Measurements from ENCODE around the gene REP15.
"Not testable (repeated sequence)": the region's sequence is repeated elsewhere in the genome, so short reads cannot be mapped to it uniquely, and the experiment has no call there.

Gene REP15

DNA sequence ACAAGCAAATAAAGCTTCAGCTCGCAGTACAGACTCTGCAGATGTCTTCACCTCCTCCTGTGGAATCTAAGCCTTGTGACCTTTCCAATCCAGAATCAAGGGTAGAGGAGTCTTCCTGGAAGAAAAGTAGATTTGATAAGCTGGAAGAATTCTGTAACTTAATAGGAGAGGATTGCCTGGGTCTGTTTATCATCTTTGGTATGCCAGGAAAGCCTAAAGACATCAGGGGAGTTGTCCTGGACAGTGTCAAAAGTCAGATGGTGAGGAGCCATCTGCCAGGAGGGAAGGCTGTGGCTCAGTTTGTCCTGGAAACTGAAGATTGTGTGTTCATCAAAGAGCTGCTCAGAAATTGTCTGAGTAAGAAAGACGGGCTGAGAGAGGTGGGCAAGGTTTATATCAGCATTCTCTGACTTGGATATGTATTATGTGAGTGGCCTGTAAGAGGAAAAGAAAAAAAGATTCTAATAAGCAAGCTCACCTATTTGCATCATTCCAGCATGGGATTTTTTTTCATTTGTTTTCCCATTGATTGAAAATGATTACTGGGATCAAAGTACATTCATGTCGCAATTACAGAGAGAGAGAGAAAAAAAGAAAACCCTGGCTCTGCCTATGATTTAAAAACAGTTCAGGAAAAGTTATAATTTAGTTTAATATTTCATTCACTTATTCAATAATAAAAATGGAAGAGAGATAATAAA, 767 bp downstream of the REP15 start:
- DNase-seq = no peak

DNA sequence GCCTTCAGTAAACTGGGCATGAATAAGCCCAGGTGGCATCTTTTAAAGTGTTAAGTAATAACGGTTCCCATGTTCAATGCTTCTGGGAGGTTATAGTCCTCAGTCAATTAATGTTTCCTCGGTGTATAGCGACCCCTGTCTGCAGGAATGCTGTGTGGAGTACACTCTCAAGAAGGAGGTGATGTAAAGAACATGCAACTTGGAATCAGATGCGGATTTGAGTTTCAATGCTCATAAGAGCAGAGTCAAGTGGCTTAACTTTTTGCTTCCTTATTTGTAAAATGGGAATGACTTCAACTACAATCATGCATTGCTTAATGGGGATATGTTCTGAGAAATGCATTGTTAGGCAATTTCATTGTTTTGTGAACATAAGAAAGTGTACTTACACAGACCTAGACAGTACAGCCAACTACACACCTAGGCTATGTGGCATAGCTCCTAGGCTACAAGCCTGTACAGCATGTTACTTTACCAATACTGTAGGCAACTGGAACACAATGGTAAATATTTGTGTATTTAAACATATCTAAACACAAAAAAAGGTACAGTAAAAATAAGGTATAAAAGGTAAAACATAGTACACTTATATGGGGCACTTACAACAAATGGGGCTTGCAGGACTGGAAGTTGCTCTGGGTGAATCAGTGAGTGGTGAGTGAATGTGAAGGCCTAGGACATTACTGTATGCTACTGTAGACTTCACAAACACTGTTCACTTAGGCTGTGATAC, 7.6 kb downstream of the REP15 start:
- peak in 30 of 51 donors; percentile 1 to 65 (median 21) for DNase-seq

GRCh38 chr12:27705263-27705662, 9.0 kb downstream of the REP15 start:
- no peak for DNase-seq

DNA sequence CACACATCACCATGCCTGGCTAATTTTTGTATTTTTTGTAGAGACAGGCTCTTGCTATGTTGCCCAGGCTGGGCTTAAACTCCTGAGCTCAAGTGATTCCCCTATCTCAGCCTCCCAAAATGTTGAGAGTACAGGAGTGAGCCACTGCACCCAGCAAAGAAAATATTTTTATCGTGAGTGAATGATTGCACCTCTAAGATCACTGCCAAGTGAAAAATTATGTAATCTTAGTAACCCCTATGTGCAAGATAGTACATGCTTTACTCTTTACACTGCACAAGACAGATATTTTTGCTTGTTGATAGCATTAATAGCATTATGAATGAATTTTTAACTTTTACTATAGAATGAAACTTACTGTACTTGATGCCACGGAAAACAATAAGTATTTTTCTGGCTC, 11.0 kb downstream of the REP15 start:
- DNase-seq = no peak

GRCh38 chr12:27709212-27709931, 13.1 kb downstream of the REP15 start:
- no peak for DNase-seq

DNA sequence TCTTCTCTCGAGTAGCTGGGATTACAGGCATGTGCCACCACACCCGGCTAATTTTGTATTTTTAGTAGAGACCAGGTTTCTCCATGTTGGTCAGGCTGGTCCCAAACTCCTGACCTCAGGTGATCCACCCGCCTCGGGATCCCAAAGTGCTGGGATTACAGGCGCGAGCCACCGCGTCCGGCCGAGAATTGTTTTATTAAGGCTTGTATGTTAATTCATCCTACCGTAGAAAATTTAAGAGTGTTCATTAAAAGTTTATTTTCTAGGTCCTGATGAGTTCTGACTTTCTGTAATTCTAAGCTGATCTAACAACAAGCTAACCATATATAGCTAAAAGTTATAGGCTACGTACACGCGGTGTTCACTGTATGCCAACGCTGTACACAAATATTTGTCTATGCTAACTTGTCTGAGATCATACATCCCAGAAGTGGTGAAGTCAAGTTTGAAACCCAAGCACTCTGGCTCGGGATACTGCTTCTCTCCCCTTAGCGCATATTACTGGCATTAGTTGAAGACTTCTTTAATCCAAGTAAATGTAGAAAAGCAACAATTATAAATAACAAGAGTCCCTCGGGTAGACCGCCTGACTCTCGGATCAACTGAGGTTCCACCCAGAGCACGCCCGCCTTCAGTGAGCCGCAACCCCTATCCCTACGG, 13.8 kb downstream of the REP15 start:
- DNase-seq = peak in 3 of 51 donors; percentile 39 to 57 (median 46)

- DNase-seq = peak; percentile 59 to 95 (median 84)
Observed at GRCh38 chr12:27710592-27711316, 14.5 kb downstream of the REP15 start, which contains the start of gene MRPS35. MRPS35 (plus strand) TSS chr12:27710832; CDS start chr12:27710844, 12 bp downstream.

GRCh38 chr12:27711317-27711682, 15.1 kb downstream of the REP15 start:
- DNase-seq = peak in 2 of 51 donors; percentile 39 to 43

- DNase-seq = no peak
Observed at GRCh38 chr12:27711967-27712366, 15.7 kb downstream of the REP15 start.

DNA sequence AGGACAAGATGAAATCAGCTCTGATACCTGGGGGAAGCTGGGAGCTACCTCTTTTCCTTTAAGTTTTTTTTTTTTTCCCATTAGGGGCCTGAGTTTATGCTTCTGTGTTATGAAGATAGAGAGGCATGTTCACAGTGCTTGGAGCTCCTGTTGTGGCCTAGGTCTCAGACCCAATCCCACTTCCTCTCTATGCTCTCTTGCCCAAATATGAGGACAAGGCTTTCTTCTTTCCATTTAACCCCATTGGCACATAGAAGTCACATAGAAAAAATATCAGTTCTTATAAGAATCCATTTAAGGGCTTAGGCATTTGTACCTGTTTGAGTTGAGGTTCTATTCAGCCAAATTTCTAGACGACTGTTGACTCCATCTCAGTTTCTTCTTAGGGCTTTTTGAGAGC, 27.0 kb downstream of the REP15 start:
- DNase-seq = no peak

DNA sequence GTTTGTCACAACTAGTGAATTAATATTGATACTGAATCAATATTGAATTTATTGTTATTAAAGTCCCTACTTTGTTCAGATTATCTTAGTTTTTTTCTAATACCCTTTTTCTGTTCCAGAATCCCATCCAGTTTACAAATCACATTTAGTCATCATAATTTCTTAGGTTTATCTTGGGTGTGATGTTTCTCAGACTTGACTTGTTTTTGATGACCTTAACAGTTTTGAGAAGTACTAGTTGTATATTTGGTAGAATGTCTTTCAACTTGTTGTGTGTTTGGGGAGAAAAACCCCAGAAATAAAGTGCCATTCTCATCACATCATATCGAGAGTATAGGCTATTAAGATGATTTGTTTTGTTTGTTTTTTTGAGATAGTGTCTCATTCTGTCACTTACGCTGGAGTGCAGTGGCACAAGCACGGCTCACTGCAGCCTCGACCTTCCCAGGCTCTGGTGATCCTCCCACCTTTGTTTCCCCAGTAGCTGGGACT, 33.9 kb downstream of the REP15 start:
- no peak for DNase-seq

GRCh38 chr12:27732281-27732680, 36.0 kb downstream of the REP15 start:
- no peak for DNase-seq

DNA sequence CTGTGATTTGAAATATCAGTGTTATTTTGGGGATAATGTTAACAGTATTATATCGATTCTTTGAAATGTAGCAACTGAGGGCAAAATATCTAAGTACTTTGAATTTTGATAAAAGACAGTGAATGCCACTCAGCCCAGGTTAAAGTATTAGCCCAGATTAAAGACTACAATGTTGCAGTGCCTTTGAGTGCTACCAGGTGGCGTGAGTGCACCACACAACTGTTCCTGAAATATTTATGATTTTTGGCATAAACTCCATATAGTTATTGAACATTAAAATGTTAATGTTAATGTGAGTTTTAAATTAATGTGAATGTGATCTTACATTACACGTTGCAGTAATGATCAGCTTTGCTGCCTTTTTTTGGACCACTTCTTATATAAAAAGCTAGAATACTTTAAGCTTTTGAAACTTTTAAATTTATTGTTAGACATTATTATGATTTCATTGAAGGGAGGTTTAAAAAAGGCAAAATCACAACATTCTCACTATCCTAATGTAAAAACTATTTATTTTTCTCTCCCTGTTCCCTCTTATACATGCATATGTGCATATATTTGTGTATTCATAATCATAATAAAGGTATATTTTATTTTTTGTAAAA, 36.9 kb downstream of the REP15 start:
- DNase-seq = peak in 4 of 51 donors; percentile 7 to 29 (median 16)

DNA sequence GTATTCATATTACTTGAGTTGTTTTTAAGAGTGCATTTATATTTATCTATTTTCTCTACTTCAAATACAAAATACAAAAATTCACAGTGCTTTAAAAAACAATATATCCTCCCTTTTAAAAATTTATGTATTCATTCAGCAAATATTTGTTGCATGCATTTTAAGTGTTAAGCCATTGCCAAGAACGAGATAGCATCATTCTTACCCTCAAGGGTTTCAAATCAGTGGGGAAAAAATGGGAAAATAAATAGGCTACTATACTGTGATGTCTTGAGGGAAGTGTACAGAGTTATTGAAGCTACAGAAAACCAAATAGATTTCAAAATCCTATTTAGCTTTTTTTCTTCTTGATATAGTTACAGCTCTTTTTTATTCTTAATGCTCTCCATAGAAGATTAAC, 37.5 kb downstream of the REP15 start:
- DNase-seq = no peak

DNA sequence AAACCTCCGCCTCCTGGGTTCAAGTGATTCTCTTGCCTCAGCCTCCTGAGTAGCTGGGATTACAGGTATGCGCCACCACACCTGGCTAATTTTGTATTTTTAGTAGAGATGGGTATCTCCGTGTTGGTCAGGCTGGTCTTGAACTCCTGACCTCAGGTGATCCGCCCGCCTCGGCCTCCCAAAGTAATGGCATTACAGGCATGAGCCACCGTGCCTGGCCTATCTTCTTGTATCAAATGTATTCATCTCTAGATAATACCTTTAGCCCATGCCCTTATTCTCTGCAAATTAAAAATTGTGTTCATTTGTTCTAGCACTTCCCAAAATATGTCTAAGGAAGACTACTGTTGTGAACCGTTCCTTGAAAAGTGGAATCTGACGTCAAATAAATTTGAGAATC, 38.1 kb downstream of the REP15 start:
- not testable (repeated sequence) for DNase-seq

DNA sequence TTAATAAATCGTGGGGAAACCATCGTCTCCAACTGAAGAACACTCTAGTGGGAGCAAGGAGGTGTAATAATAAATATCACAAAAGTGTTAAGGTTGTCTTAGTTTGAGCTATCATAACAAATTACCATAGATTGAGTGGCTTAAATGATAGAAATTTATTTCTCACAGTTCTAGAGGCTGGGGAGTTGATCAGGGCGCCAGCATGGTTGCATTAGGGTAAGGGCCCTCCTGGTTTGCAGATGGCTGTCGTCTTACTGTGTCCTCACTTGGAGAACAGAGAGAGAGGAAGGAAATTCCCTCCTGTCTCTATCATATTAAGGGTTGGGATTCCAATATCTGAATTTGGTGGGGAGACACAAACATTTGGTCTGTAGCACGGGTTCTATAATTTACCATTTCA, 47.4 kb downstream of the REP15 start:
- no peak for DNase-seq

- not testable (repeated sequence) for DNase-seq
Observed at GRCh38 chr12:27745734-27746133, 49.5 kb downstream of the REP15 start.
